GM23248 (cell line): ENCODE measurements around the gene CCBE1.

Source experiments
- EZH2 ChIP-seq: fragments of 200-600 bp; sonication (generic); IDR thresholded peaks from 2 replicates; pipeline ENCODE4 v1.6.1; 2018; ENCODE audit warnings: antibody characterized with exemption, mild to moderate bottlenecking; ENCODE audit not compliant: insufficient read depth, poor library complexity, severe bottlenecking
- EZH2phosphoT487 ChIP-seq: fragments of 200-600 bp; sonication (generic); IDR thresholded peaks from 2 replicates; pipeline ENCODE4 v1.6.1; 2018; ENCODE audit warnings: antibody characterized with exemption, moderate library complexity, mild to moderate bottlenecking, low read depth; ENCODE audit not compliant: insufficient read depth

DNA sequence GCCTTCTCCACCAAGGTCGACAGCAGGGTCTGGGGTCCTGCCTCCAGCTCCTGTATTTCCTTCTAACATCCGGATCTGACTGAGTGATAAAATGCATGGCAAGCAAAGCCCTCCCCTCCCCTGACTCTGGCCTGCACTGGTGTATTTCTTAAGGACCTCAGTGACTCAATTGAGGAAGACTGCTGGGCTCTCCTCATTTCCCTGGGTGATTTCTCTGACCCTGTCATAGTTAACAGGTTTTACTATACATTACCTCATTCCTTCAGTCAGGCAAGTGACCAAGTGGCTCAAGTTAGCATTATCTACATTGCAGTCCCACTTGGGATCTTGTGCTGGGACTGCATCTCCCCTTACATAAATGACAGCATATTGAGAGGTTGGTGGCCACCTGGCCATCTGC lies 38.8 kb upstream of the CCBE1 start:
- TF ChIP-seq EZH2 = no peak
- TF ChIP-seq EZH2phosphoT487 = no peak
